Activated T-cell treated with anti-CD3 and anti-CD28 coated beads, Interleukin-2, amount 50 U/mL, for 72 hours (primary cell): ENCODE data around the gene CARNS1. TPM values are rescaled to one million over a fixed set of nuclear protein-coding genes. Genes with fewer than 3 reads are reported as not detected.
"Not testable (repeated sequence)": the region's sequence is repeated elsewhere in the genome, so short reads cannot be mapped to it uniquely, and the experiment has no call there.

Source experiments
- ATAC-seq, 2 donors: fragments of 150-1000 bp; cut with Tn5 transposase; replicated peaks in 1 of 2; 2 replicates each; pipeline ENCODE4 v1.10.0; 2021; ENCODE audit warnings: moderate library complexity in 2 of 2, mild to moderate bottlenecking in 1 of 2
- DNase-seq, 2 donors: peaks; one replicate each; pipeline ENCODE4 v3.0.0; 2021 to 2022; ENCODE audit warnings: mixed read lengths in 1 of 2
- H3K27ac Mint-ChIP-seq: one replicate; pipeline ENCODE4 v1.8.0; 2022; ENCODE audit warnings: mild to moderate bottlenecking, moderate library complexity, mixed read lengths
- H3K27me3 Mint-ChIP-seq: one replicate; pipeline ENCODE4 v1.8.0; 2022; ENCODE audit warnings: low read depth, mixed read lengths
- H3K36me3 Mint-ChIP-seq, 2 donors: one replicate each; pipeline ENCODE4 v1.8.0; 2022; ENCODE audit warnings: mixed read lengths in 2 of 2, mild to moderate bottlenecking in 1 of 2; ENCODE audit not compliant: insufficient read depth in 2 of 2
- H3K4me1 Mint-ChIP-seq: one replicate; pipeline ENCODE4 v1.8.0; 2022; ENCODE audit warnings: low read depth, mixed read lengths
- H3K4me3 Mint-ChIP-seq, 2 donors: one replicate each; pipeline ENCODE4 v1.8.0; 2022; ENCODE audit warnings: mild to moderate bottlenecking in 2 of 2, mixed read lengths in 2 of 2, moderate library complexity in 2 of 2
- H3K9me3 Mint-ChIP-seq, 2 donors: one replicate each; pipeline ENCODE4 v1.8.0; 2022; ENCODE audit warnings: mixed read lengths in 2 of 2
- total RNA-seq, 2 donors: library from RNA; stranded (reverse); gene quantifications; one replicate each; pipeline ENCODE4 v1.2.3, GENCODE V29; 2022

The CARNS1 gene
- total RNA-seq, 2 donors from 2014 or later = 3.8 to 5.0 TPM

DNA sequence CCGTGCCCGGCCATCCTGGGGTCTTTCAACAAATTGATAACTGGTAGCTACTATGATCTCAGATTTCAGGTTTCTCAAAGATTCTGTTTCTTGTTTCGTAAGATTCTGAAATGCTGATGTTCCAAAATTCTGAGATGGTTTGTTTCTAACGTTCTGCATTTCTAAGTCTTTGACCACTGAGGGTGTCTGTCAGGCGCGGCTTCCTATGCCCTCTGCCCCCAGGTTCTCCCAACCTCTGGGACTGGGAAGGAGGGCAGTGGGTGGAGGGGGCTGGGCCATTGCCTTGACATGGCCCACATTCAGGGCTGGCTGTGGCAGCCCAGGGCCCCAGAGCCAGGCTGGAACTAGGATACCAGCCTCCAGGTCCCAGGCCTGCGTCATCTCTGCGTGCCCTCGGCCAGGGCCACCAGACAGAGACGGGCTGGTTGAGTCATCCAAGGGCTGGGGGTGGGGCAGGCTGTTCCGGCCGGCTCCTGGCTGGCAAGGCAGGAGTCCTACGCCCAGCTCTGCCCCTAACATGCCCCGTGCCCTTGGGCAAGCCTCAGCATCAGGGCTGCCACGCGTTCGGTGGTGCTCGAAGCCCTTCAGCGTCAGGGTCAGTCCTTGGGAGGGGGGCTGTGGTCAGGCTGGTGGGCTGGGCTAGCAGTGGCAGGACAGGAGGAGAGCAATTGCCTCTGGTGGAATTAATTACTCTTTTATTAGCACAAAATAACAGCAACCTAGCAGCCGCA lies 48.4 kb downstream of the CARNS1 start:
- H3K36me3 Mint-ChIP-seq = no peaks in the 10 kb centered on the region
- no peak for DNase-seq
- H3K9me3 Mint-ChIP-seq = no peaks in the 10 kb centered on the region
- peaks cover 36% of the 10 kb centered on the region for H3K4me1 Mint-ChIP-seq
- no peaks in the 10 kb centered on the region for H3K27me3 Mint-ChIP-seq
- peak overlapping the region; percentile 60 for H3K27ac Mint-ChIP-seq
- ATAC-seq = no peak
- peak overlapping the region; percentile 87 to 95 for H3K4me3 Mint-ChIP-seq

DNA sequence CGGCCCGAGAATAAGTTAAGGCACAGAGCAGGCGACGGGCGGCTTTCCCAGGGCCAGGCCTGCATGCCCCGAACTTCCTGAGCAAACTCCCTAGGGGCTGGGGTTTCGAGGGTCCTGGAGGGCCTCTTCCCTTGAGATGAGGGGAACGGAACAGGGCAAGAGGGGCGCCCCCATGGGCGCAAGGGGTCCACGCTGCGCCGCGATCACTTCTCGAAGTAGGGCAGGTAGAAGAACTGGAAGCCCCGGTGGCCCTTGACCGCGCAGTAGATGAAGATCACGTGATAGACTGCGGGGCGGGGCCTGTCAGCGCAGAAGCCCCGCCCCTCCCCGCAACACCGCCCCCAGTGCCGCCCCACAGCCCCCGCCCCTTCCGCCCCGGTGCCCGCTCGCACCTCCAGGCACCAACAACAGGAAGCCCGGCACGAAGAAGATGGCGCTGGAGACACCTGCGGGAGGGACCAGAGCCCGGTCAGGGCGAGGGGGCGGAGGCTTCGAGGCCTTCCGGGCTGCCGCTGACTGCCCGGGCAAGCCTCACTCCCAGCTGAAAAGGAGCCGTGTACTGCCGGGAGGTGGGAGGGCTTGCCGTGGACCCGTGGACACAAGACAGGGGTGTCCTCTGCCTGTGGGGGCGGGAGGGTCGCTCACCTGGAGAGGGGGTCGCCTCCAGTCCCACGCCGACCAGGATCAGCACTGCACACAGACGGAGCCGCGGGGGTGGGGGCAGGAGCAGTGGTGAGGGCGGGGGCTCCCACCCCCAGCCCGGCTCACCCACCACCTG lies 49.1 kb downstream of the CARNS1 start:
- H3K27ac Mint-ChIP-seq = peak overlapping the region; percentile 71
- H3K36me3 Mint-ChIP-seq = no peaks in the 10 kb centered on the region
- ATAC-seq (peak; percentile 82), DNase-seq (peak; percentile 95 to 96)
- peaks cover 36% of the 10 kb centered on the region for H3K4me1 Mint-ChIP-seq
- H3K4me3 Mint-ChIP-seq = peak overlapping the region; percentile 87 to 95
- H3K27me3 Mint-ChIP-seq = no peaks in the 10 kb centered on the region
- H3K9me3 Mint-ChIP-seq = no peaks in the 10 kb centered on the region

DNA sequence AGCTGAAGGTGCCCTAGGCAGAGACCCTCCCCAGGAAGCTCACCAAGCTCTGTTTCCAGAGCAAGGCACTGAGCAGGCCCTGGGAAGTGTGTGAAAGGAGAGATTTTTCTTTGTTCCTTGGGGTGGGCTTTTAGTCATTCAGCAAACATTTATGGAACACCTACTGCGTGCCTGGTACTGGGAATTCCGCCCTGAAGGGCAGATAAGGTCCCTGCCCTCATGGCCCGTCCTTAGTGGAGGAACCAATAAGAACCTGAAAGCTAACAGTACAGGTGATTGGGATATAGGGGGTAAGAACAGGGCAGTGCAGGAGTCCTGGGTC lies 49.7 kb downstream of the CARNS1 start:
- DNase-seq (no peak), ATAC-seq (no peak)
- peaks cover 41% of the 10 kb centered on the region for H3K4me1 Mint-ChIP-seq
- H3K27ac Mint-ChIP-seq = peak overlapping the region; percentile 71
- H3K27me3 Mint-ChIP-seq = no peaks in the 10 kb centered on the region
- no peaks in the 10 kb centered on the region for H3K9me3 Mint-ChIP-seq
- no peaks in the 10 kb centered on the region for H3K36me3 Mint-ChIP-seq
- peak overlapping the region; percentile 87 to 95 for H3K4me3 Mint-ChIP-seq

DNA sequence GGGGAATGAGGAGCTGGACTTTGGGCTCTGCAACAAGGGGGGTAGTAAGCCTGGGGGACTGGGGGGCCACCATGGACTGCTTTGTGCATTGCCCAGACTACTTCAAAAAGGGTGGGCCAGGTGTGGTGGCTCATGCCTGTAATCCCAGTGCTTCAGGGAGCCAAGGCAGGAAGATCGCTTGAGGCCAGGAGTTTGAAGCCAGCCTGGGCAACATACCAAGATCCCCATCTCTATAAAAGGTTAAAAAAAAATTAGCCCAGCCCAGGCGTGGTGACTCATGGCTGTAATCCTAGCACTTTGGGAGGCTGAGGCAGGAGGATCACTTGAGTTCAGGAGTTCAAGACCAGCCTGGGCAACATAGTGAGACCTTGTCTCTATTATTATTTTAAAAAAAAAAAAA lies 50.1 kb downstream of the CARNS1 start:
- H3K27ac Mint-ChIP-seq = peak overlapping the region; percentile 71
- not testable (repeated sequence) for H3K27me3 Mint-ChIP-seq, H3K9me3 Mint-ChIP-seq, H3K36me3 Mint-ChIP-seq, ATAC-seq, DNase-seq
- peak overlapping the region; percentile 87 to 95 for H3K4me3 Mint-ChIP-seq
- H3K4me1 Mint-ChIP-seq = peaks cover 42% of the 10 kb centered on the region

DNA sequence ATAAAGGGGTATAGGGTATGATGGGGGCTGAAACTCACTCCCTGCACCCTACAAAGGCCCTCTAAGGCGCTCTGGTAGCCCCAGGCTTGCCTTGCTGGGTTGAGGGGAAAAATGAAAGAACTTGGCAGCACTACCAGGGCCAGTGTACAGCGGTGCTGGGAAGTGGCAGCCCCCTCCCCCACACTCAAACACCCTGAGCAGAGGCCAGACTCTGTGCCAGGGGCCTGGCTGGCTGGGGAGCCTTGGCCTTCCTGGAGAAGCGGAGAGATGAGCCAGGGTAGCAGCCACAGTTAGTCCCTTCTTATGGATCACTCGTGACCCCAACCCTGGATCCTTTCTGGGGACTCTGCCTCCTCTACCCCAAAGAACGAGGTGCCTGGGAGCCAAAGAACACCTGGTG lies 50.9 kb downstream of the CARNS1 start:
- H3K36me3 Mint-ChIP-seq = no peaks in the 10 kb centered on the region
- no peak for ATAC-seq
- H3K27me3 Mint-ChIP-seq = no peaks in the 10 kb centered on the region
- H3K9me3 Mint-ChIP-seq = no peaks in the 10 kb centered on the region
- DNase-seq = no peak
- no peak overlapping the region for H3K27ac Mint-ChIP-seq
- H3K4me1 Mint-ChIP-seq = peaks cover 43% of the 10 kb centered on the region
- H3K4me3 Mint-ChIP-seq = peak overlapping the region in 1 of 2 donors; percentile 94

DNA sequence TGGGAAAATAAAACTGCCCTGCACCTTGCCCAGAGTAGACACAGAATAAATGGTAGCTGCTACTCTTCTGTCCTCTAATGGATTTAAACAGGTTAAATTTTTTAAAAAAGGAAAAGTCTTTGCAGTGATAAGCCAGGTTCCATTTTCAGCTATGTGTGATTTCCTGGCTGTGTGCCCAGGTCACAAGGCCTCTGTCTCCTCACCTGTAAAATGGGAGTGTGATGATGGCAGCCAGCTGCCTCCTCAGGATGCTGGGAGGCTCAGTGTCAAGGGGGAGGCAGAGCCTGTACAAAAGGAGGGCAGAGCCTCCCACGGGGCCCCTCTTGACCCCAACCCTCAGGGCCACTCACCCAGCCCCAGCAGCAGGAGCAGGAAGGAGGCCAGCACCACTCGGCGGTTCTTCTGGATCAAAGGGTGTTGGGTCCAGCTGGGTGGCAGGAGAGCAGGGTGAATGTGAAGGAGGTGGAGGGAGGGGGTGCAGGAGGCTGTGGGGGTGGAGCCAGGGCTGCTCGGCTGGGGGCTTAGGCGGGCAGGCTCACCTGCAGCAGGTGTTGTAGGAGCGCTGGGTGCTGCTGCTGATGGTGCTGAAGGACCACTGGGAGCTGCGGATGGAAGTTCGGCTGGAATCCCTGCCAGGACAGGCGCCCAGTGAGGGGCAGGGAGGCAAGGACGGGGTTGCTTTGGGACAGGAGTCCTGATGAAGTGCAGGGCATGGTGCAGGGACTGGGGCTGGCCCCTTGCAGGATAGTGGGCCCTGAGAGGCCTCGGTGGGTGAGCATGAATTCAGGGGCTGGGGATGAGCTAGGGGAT lies 51.7 kb downstream of the CARNS1 start:
- DNase-seq (no peak), ATAC-seq (no peak)
- peaks cover 50% of the 10 kb centered on the region for H3K4me1 Mint-ChIP-seq
- H3K27ac Mint-ChIP-seq = peak overlapping the region; percentile 27
- H3K36me3 Mint-ChIP-seq = no peaks in the 10 kb centered on the region
- H3K9me3 Mint-ChIP-seq = no peaks in the 10 kb centered on the region
- H3K4me3 Mint-ChIP-seq = peak overlapping the region; percentile 94 to 95
- no peaks in the 10 kb centered on the region for H3K27me3 Mint-ChIP-seq

DNA sequence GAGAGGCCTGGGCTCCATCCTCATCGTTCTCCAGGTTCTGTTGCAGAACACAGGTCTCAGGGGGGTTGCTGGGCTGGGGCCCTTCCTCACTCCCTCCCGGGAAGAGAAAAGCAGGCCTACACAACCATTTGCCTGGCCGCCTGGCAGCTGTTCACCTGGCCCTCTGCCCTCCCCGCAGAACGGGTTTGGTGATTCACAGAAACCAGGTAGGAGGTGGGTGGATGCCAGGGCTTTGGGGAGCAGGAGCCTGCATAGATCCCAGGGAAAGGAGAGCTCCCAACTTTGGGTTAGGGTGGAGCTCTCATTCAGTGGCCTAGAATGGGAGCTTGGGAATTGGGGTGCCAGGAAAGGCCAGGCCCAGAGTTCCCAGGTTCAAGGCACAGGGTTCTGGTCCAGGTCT lies 52.6 kb downstream of the CARNS1 start:
- Mint-ChIP-seq H3K4me3 (peak overlapping the region; percentile 94 to 95), H3K27me3 (no peaks in the 10 kb centered on the region), H3K27ac (peak overlapping the region; percentile 43), H3K4me1 (peaks cover 50% of the 10 kb centered on the region), H3K9me3 (no peaks in the 10 kb centered on the region), H3K36me3 (no peaks in the 10 kb centered on the region)
- ATAC-seq (no peak), DNase-seq (peak; percentile 41 to 45)

DNA sequence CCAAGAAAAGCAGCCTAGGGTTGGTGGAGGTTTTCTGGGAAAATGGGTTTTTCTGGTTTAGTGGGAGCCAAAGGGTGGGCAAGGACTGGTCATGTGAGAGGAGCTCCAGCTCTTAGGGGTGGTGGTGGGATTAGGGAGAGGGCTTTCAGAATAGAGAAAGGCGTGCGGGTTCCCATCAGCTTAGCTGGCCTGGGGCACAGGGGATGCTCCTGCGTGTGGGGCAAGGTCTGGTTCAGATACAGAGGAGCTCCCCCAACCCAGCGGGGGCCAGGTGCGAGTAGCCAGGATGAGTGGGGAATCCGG lies 52.9 kb downstream of the CARNS1 start:
- H3K4me3 Mint-ChIP-seq = peak overlapping the region; percentile 94 to 95
- no peaks in the 10 kb centered on the region for H3K27me3 Mint-ChIP-seq
- peak in 1 of 2 donors; percentile 1 for ATAC-seq
- H3K9me3 Mint-ChIP-seq = no peaks in the 10 kb centered on the region
- H3K4me1 Mint-ChIP-seq = peaks cover 50% of the 10 kb centered on the region
- H3K36me3 Mint-ChIP-seq = no peaks in the 10 kb centered on the region
- peak overlapping the region; percentile 43 for H3K27ac Mint-ChIP-seq
- DNase-seq = peak in 1 of 2 donors; percentile 40

DNA sequence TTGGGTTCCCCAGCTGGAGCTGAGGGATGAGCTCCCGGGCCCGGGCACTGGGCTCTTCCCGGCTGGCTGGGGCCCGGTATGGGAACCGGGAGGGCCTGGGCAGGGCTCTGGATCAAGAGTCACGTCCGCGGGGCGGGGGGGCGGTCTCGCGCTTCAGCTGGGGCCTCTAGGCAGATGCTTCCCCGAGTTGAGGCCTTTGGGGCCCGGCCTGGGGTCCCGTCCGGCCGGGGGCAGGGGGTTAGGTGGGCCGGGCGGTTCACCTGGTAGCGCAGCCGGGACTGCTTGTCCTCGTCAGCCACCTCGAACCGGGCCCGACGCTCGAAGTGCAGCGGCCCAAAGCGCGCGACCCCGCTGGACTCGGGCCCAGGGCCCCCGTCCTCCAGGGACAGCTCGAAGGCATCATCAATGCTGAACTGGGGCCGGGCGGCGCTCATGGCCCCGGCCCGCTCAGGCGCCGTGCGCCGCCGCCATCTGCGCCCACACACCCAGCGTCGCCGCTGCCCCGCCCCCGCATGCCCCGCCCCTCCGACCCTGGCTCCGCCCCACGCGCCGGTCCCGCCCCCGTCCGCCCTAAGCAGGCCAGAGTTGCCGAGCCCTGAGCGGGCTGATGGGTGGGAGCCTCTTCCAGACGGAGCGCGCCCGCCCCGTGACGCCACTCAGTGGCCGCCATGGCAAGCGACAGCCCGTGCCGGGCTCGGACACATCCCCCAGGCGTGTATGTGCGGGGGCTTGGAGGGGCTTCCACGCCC lies 53.5 kb downstream of the CARNS1 start, which contains the start of gene TMEM134:
TSS of gene TMEM134 (minus strand) at position 493 of the 749 bp plus-strand sequence. CDS start at position 434, 59 bp downstream.
- peak; percentile 85 for ATAC-seq
- Mint-ChIP-seq H3K4me3 (peak within 1 kb of the TSS; percentile 94 to 95), H3K36me3 (no peaks in the 10 kb centered on the region), H3K27ac (peak within 1 kb of the TSS; percentile 43), H3K27me3 (no peaks in the 10 kb centered on the region), H3K4me1 (peaks cover 46% of the 10 kb centered on the region), H3K9me3 (no peaks in the 10 kb centered on the region)
- peak; percentile 92 to 95 for DNase-seq

DNA sequence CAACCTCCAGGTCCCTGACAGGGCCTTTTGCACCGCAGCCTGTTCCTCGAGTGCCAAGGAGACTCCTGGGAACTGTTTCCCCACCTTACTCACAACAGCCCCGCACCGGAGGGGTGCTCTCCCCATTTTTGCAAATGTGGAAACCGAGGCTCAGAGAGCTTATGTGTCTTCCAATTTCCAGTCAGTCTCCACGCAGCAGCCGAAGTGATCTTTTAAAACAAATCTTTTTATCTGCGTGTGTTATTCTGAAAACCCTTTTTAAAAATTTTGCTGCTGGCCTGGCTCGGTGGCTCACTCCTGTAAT lies 54.0 kb downstream of the CARNS1 start:
- DNase-seq (no peak), ATAC-seq (no peak)
- Mint-ChIP-seq H3K27me3 (no peaks in the 10 kb centered on the region), H3K4me3 (peak overlapping the region; percentile 84 to 94), H3K4me1 (peaks cover 41% of the 10 kb centered on the region), H3K9me3 (no peaks in the 10 kb centered on the region), H3K36me3 (no peaks in the 10 kb centered on the region), H3K27ac (peak overlapping the region; percentile 22)

DNA sequence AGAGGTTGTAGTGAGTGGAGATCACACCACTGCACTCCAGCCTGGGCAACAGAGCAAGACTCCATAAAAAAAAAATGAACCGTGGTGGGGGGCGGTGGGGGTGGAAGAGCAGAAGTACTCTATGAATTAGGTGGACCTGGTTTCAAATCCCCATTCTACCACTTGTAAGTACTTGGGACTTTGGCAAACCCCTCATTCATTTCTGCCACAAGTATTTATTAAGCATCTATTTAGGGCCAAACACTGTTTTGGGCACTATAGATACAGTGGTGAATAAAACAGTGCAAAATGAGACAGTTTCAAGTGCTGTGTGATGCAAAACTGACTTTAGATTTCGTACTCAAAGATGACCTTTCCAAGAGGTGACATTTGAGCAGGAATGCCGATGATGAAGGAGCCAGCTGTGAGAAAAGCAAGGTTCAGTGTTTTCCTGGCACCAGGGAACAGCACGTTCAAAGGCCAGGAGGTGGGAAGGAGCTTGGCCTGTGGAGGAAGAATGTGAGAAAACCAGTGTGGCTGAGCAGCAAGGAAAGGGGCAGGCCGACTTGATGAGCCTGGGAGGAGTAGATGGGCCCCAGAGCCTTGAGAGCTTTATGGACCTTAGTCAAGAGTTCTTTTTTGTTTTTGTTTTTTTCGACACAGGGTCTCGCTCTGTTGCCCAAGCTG lies 55.0 kb downstream of the CARNS1 start:
- Mint-ChIP-seq H3K9me3 (no peaks in the 10 kb centered on the region), H3K36me3 (no peaks in the 10 kb centered on the region), H3K27me3 (no peaks in the 10 kb centered on the region), H3K27ac (no peak overlapping the region), H3K4me1 (peaks cover 36% of the 10 kb centered on the region), H3K4me3 (peak overlapping the region in 1 of 2 donors; percentile 84)
- ATAC-seq (no peak), DNase-seq (no peak)

DNA sequence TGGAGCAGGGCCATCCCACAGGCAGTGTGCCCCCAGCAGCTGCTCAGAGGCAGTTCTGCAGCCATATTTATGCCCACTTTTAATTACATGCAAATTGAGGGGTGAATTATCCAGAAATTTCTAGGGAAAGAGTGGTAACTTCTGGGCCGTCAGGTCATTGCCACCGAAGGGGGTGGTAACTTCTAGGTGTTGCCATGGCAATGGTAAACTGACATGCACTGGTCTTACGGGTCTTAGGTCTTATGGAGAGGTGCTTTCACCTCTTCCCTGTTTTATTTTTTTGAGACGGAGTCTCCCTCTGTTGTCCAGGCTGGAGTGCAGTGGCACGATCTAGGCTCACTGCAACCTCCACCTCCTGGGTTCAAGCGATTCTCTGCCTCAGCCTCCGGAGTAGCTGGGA lies 57.4 kb downstream of the CARNS1 start:
- ATAC-seq (no peak), DNase-seq (no peak)
- Mint-ChIP-seq H3K9me3 (no peaks in the 10 kb centered on the region), H3K27ac (no peak overlapping the region), H3K4me1 (peaks cover 20% of the 10 kb centered on the region), H3K4me3 (no peak overlapping the region), H3K36me3 (no peaks in the 10 kb centered on the region), H3K27me3 (no peaks in the 10 kb centered on the region)
